Esophagus mucosa (tissue), 1 donor: ENCODE measurements around the gene VHLL. TPM values are rescaled to one million over a fixed set of nuclear protein-coding genes. Genes with fewer than 3 reads are reported as not detected.
"Not testable (repeated sequence)": the region's sequence is repeated elsewhere in the genome, so short reads cannot be mapped to it uniquely, and the experiment has no call there.

Experiments
- ATAC-seq: fragments of 200-7000 bp; cut with Tn5 transposase; one replicate; pipeline ENCODE4 v1.9.1; 2020
- total RNA-seq: library from RNA; stranded (reverse); gene quantifications from one replicate; pipeline ENCODE4 v1.2.4, GENCODE V29; 2023
- donor health status: DM: yes; HTN: yes; CAD: no.

VHLL gene
- total RNA-seq: not detected

DNA sequence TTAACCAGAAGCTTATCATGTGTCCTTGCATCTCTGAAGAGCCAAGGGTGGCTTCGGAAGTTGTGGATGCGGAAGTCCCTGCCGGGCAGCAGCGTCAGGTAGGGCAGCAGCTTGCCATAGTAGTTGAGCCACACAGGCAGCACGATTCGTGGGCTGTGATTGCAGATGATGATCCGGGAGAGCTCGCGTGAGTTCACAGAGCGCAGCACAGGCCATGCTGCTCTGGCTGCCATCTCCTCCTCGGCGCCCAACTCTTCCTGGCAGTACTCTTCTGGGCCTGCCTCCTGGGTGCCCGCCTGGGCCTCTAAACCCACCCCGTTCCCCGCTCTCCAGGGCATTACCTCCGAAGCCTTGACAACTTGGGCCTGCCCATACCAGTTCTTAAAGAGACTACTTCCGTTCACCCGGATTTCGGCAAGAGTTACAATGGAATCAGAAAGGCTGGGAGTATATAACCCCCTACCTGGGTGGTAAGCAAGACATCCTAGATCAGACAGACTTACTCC lies at the start of gene VHLL:
VHLL (minus strand) TSS at position 456 of the 506 bp plus-strand sequence; CDS start at position 338, 118 bp downstream.
- ATAC-seq: no peak

DNA sequence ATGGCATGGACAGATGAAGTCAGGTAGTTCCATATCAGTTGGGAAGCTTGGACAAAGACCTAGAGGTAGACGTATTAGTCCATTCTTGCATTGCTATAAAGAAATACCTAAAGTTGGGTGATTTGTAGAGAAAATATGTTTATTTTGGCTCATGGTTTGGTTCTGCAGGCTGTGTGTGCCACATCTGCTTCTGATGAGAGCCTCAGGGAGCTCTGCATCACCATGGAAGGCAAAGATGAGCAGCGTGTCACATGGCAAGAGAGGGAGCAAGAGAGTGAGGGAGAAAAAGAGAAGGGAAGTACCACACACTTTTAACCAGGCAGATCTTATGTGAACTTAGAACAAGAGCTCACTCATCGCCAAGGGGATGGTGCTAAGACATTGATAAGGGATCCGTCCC lies 48.2 kb upstream of the VHLL start:
- ATAC-seq: no peak

DNA sequence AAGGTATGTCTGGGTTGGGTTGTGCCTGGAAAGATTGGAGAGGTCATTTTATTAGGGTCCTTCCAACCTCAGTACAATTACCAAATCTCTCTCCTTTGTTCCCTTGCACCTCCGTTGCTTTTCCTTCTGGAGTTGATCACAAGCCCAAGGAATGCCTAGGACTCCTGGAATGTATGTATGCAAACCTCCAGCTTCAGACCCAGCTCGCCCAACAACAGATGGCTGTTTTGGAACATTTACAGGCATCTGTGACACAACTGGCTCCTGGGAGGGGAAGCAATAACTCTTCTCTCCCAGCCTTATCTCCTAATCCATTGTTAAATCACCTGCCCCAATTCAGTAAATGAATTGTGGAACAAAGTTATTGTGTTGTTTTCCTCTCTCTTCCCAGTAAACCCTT lies 47.5 kb upstream of the VHLL start:
- no peak for ATAC-seq

DNA sequence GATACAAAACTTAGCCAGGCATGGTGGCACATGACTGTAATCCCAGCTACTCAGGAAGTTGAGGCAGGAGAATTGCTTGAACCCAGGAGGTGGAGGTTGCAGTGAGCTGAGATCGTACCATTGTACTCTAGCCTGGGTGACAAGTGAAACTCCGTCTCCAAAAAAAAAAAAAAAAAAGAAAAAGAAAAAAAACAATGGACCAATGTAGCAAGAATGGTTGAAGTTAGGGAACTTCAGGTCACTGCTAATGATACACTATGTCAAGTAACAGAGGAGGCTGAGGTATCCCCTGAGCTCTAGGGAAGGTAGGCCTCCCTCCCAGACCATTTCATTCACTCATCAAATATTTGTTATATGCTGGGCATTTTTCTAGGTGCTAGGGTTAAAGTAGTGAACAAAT lies 46.9 kb upstream of the VHLL start:
- ATAC-seq: not testable (repeated sequence)

DNA sequence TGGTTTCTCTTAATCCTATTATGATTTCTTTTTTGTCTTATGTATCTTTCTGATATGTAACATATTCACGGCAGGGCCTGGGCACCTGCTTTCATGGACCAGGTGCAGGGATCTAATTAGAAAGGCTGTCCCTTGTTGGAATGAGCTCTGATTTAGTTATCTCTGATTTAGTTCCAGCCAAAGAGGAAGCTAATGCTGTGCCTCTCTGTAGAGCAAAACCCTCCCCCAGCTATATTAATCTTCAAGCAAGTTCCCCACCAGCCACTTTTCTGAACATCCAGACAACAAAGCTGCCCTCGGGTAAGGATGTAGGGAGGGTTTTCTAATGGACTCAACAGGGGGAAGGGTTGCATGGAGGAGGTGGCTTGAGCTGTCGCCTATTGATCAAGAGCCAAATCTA lies 45.3 kb upstream of the VHLL start:
- ATAC-seq: no peak

DNA sequence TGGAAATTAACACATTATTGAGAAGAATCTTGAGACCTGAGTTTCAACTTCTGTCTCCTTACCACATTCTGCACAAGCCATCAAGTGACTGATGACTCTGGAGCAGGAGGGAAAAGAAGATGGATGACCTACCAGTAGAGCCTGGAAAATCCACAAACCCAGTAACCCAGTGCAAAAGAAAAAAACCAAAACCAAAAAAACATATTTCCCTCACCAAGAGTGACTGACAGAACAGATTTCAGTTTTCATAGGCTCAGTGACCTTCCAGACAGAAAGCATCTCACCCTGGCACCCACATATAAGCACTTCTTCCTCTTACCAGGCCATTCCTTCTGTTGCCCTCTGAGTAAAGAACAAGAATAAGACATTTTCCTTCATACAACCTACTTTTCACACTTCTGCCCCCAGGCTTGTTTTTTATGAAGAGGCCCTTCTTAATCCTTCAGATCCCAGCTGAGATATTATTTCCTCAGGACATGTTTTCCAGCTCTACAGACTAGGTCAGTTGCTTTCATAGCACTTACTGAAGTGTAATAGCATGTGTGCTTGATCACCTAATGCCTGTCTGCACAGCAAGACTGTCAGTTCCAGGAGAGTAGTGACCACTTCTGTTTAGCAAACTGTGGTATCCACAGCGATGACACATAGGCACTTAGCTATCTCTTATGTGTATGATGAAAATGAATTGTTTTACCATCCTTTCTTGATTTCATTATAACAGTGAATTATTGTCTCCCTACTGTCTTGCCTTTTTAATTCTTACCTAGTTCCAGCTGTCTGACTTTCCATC lies 43.3 kb upstream of the VHLL start:
- ATAC-seq: no peak

DNA sequence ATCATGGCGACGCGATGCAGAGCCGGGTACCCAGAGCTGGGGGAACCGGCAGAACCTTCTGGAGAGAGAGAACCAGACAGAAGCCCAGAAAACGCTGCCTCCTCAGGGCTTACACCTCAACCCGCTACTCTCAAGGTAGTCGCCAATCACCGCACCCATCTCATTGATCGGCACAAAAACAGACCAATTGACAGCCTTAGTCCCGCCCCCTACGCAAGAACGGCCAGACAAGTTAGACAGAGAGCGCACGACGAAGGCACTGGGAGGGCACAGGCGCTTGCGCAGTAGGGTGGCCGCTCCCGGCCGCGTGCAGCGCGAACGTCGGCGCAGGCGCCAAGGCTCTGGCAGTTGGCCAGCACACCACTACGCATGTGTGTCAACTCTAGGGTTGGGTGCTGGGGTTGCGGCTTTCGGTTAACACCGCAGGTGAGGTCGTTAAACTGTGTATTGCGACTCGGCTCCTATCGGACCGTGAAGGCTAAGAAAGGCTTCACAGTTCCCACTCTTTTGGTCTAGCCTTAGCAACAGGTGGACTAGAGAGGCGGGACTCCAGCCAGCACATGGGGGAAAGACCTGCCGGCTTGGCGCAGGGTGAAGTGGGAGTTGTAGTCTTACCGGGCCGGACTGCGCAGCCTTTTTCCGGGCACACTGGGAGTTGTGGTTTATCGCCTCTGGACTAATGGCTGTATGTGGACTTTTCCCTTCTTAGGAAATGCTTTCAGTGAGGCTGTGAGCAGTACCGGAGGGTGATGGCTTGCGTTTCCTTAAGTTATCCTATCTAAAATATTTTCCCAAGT lies 39.3 kb upstream of the VHLL start, which contains the start of the genes CCT3 and TSACC:
CCT3 (minus strand) TSS at position 113 of the 797 bp plus-strand sequence; CDS start at position 5, 108 bp downstream.
TSACC (plus strand) TSS at position 347 of the 797 bp plus-strand sequence. CDS start 1,232 bp downstream, outside the sequence.
- peak; percentile 98 for ATAC-seq

DNA sequence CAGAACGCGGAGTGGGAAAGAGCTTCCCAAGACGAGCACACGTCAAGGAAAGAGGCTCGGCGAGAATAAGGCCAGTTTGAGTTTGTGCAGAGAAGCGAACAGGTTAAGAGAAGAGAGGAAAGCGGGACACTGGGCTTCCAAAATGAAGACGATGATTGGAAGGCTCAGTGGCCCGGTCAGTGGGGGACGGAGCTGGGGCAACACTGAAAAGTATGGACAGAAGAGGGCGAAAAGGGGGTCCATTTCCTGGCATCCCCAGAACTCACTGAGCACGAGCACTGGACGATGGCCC lies 38.7 kb upstream of the VHLL start:
- ATAC-seq: no peak

DNA sequence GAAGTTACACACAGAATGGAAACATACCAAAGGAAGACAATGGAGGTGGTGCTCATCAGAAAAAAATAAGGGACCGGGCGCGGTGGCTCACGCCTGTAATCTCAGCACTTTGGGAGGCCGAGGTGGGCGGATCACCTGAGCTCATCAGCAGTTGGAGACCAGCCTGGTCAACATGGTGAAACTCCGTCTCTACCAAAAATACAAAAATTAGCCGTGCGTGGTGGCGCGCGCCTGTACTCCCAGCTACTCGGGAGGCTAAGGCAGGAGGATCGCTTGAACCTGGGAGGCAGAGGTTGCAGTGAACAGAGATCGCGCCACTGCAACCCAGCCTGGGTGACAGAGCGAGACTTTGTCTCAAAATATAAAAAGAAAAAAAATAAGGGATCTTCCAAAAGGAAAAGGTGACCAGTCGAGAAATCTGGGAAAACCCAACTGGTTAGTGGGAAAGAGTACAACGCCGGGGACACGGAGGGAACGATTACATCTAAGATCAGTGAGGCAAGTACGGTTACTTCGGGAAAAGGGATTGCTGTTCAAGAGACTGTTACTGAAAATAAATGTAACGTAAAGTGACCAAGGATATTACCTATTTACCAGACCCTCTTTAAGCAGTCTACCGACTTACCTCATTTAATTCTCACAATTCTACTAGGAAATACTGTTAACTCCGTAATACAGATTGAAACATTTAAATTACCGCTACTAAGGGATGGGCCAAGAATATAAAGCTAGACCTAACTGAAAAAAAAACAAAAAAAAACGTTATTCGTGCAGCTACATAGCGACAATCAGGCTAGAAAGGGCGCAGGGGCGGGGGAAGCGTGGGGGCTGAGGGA lies 38.2 kb upstream of the VHLL start:
- ATAC-seq: no peak

DNA sequence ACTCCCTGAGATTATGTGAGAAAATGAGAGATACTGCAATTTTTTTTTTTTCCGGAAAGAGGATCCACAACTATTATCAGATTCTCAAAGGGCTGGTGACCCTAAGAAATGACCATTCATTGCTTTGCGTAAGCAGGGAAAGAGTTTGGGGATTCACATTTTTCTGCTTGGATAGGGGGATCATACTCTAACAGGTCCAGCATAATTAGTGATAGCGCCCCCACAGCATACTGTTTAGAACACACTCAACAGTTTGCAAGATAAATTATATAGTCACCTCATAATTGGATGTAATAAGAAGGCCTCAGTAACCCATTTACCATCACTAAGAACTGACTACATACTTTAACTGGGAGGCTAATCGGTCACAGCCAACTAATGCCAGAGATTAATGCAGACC lies 37.1 kb upstream of the VHLL start:
- no peak for ATAC-seq

DNA sequence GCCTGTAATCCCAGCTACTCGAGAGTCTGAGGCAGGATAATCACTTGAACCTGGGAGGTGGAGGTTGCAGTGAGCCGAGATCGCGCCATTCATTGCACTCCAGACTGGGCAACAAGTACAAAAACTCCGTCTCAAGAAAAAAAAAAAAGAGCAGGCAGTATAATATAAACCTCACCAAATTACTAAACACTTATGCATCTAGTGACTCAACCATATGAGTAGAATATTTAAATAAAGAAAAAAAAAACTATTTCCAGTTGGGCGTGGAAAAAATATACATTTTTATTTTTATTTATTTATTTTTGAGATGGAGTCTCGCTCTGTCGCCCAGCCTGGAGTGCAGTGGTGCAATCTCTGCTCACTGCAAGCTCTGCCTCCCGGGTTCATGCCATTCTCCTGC lies 24.1 kb upstream of the VHLL start:
- ATAC-seq: not testable (repeated sequence)

DNA sequence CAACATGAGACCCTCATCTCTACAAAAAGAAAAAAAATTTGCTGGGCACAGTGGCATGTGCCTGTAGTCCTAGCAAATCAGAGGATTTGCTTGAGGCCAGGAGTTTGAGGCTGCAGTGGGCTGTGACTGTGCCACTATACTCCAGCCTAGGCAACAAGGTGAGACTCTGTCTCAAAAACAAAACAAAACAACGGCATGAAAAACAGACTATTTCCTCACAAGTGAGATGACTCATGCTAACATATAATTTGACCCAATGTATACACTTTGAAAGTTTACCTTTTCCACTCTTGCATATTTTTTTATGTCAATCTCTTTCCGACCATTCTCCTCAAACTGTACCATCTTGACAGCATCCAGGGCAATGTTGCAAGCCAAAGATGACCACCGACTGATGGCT lies 21.5 kb upstream of the VHLL start:
- no peak for ATAC-seq

DNA sequence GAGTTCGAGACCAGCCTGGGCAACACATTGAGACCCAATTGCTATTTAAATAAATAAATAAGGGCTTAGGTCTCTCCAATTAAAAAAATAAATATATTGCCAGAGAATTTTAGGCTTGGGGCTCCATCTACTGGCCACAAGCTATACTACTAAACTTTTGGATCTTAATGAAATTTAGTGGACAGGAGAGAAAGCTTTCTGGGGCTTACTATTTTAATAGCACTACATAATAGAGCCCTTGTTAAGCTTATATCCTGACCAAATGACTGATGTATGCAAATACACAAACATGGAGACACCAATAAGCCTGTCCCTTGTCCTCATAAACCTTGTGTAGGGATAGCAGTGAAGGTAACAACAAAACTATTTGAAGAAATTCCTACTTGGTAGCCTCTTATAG lies 20.6 kb upstream of the VHLL start:
- ATAC-seq: peak; percentile 29

DNA sequence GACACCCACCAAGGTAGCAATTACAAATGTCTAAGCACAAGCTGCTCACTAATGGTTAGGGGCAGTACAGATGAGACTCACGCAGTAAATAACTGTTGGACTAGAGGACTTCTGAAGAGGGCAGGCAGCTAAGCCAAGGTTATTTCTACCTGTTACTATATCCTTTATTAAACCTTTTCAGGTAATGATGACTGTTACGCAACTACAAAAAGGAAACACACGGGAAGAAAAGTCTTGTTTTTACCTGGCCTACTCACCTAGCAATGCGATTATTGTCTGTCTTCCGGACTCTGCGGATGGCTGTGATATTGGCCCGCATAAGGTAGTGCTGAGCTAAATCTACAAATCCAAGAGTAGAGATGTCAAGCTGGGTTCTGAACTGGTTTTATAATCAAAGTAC lies 17.8 kb upstream of the VHLL start:
- ATAC-seq: no peak

DNA sequence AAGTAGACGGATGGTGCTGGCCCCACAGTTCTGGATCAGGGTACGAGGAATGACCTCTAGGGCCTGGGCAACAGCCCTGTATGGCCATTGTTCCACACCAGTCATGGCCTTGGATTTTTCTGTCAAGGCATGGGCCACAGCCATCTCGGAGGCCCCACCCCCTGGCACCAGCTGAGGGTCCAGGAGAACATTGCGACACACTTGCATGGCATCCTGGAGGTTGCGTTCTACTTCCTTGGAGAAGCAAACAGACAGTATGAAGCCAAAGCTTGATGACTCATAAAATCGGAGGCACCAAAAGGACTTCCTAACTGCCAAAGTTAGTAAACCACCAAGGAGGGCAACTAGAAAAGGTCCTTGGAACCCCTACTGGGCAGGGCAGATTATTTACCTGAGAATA lies 11.9 kb upstream of the VHLL start:
- peak; percentile 42 for ATAC-seq

DNA sequence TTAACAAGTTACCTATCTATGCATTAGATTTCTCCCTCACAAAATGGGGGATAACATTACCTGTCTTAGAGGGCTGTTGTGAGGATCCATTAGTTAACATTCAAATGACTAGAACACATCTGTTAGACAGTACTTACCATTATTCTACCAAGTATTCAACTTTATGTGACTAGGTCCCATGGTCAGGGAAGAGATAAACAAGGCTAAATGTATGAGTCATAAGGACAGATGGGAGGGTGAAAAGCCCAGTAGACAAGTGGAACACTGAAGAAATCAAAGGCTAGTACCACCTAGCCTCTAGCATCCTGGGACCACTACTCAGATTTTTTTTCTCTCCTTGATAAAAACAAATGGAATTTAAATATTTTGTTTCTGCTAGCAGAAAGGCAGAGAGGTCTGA lies 9.0 kb upstream of the VHLL start:
- ATAC-seq: peak; percentile 52

DNA sequence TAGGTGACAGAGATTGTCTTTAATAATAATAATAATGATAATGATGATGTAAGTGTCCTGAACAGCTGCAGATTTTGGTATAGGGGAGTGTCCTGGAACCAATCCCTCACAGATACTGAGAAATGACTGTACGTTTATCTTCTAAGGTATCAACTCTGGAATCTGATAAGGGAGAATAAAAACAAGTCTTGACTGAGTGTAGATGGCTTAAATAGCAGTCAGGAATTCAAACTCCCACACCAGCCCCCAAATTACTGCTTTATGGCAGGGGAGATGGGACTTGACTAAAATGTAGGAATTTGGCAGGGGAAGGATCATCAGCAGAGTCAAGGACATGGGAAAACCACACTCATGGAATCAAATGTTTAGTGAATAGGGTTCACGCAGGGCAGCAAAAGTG lies 6.1 kb upstream of the VHLL start:
- ATAC-seq: no peak

DNA sequence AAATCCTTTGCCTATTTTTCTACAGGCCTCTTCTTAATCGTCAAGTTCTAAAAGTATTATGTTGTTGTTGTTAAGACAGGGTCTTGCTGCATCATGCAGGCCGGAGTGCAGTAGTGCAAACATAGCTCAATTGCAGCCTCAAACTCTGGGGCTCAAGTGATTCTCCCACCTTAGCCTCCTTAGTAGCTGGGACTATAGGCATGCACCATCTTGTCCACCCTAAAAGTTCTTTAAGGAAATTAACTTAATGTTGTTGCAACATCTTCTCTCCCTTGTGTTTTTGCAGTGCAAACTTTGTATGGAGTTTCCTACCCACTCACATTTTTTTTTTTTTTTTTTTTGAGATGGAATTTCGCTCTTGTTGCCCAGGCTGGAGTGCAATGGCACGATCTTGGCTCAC lies 4.1 kb upstream of the VHLL start:
- no peak for ATAC-seq

DNA sequence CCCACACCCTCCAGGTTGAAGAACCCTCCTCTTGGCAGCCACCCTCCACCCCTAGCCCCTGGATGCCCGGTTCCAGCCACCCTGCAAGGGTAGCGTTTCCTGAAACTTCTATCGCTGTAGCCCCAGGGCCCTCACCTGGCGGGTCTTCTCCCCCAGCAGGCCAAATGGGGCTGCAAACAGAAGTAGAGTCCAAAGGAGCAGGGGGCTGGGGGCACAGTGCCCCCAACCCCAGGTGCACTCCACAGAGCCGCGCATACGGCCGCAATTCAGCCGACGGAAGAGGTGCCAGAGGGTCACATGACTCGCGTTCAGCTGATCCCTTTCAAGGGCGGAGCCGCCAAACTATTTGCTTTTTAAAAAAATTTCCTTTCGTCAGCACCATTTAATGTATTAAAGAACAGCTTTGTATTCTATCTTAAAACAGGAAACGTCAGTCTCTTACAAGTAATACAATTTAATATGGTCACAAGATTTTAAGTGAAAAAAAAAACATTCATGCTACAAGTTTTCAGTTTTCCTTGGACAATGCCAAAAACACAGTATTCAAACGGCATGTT lies 3.6 kb downstream of the VHLL start, which contains the start of gene GLMP:
GLMP (minus strand) TSS at position 289 of the 557 bp plus-strand sequence; CDS start at position 255, 34 bp downstream.
- peak; percentile 51 for ATAC-seq

DNA sequence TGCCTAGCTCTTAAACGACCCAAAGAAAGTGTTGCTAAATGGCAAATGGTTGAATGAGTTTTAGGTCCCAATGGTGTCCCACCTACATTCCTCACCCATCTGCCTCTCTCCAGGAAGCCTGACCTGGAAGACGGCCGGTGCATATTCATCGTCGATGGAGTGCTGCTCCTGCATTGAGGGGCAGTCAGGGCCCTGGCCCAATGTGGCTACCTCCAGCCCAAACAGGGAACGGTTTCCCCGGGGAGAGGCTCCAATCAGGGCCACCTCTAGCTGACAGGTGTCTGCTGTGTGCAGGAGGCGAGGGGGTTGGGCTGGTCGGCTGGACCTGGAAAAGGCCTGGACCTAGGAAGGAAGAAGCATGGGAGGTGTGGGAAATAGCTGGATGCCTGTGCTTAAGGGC lies 5.2 kb downstream of the VHLL start:
- no peak for ATAC-seq

DNA sequence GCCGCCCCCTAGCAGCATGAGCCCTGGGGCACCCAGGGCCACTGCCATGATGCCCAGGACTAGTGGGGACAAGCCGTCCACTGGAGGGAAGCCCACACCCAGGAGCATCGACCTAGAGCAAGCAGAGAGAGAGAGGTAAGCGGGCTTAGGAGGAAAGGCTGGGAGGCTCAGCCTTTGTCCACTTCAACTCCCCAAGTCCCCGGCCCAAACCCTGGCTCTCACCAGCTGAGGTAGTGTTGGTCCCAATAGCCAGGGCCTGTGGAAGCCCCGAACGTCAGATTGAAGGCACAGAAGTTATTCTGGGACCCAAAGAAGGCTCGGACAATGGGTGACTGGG lies 6.0 kb downstream of the VHLL start:
- peak; percentile 3 for ATAC-seq
